ENCODE results near the gene ZNF749. TPM values are rescaled to one million over a fixed set of nuclear protein-coding genes. Genes with fewer than 3 reads are reported as not detected.

ZNF749 gene
- total RNA-seq: 9.2 and 10.6 TPM in 2 replicates

GRCh38 chr19:57435062-57435978, at the start of gene ZNF749:
Gene ZNF749, plus strand, starts transcription at chr19:57435325. Its CDS starts 254 bp downstream, at chr19:57435579.

GRCh38 chr19:57389730-57390598, 45.2 kb upstream of the ZNF749 start, which contains the start of gene ZNF548:
Gene ZNF548, plus strand, starts transcription at chr19:57389854. Its CDS starts 246 bp downstream, at chr19:57390100.

GRCh38 chr19:57410877-57411671, 24.1 kb upstream of the ZNF749 start, which contains the start of gene ZNF17:
Gene ZNF17, plus strand, starts transcription at chr19:57411161. Its CDS starts 2,455 bp downstream, at chr19:57413616.

GRCh38 chr19:57477191-57478008, 42.3 kb downstream of the ZNF749 start, which contains the start of gene ZNF772:
Gene ZNF772, minus strand, starts transcription at chr19:57477566. Its CDS starts 257 bp downstream, at chr19:57477309.

GRCh38 chr19:57487477-57488298, 52.6 kb downstream of the ZNF749 start, which contains the start of gene ZNF419:
Gene ZNF419, plus strand, starts transcription at chr19:57487750. Its CDS starts 201 bp downstream, at chr19:57487951.

Other genes starting within 250 kb of the ZNF749 start
- 35.6 and 51.0 TPM in 2 replicates for gene ZNF264, start 243.8 kb upstream of the ZNF749 start, total RNA-seq
- 0.46 and 1.2 TPM in 2 replicates for gene AURKC, start 204.3 kb upstream of the ZNF749 start, total RNA-seq
- gene ZNF805, start 194.7 kb upstream of the ZNF749 start, total RNA-seq: 44.6 and 50.5 TPM in 2 replicates
- gene ZNF460, start 154.8 kb upstream of the ZNF749 start, total RNA-seq: 119 and 124 TPM in 2 replicates
- 9.5 and 10.1 TPM in 2 replicates for gene ZNF543, start 114.9 kb upstream of the ZNF749 start, total RNA-seq
- gene ZNF304, start 84.1 kb upstream of the ZNF749 start, total RNA-seq: 8.6 and 8.9 TPM in 2 replicates
- gene TRAPPC2B, start 71.8 kb upstream of the ZNF749 start, total RNA-seq: 10.0 and 12.2 TPM in 2 replicates
- gene ZNF547, start 71.8 kb upstream of the ZNF749 start, total RNA-seq: 5.3 and 5.4 TPM in 2 replicates
- 16.6 and 25.2 TPM in 2 replicates for gene ZNF548, start 45.5 kb upstream of the ZNF749 start, total RNA-seq
- gene ZNF17, start 24.2 kb upstream of the ZNF749 start, total RNA-seq: 9.8 and 18.7 TPM in 2 replicates
- 0.30 and 1.0 TPM in 2 replicates for gene VN1R1, start 21.8 kb downstream of the ZNF749 start, total RNA-seq
- gene ZNF772, start 42.2 kb downstream of the ZNF749 start, total RNA-seq: 15.7 and 17.4 TPM in 2 replicates
- 10.9 and 21.7 TPM in 2 replicates for gene ZNF419, start 52.4 kb downstream of the ZNF749 start, total RNA-seq
- 25.4 and 28.5 TPM in 2 replicates for gene ZNF773, start 64.6 kb downstream of the ZNF749 start, total RNA-seq
- gene ZNF549, start 92.0 kb downstream of the ZNF749 start, total RNA-seq: 5.3 and 6.2 TPM in 2 replicates
- 9.2 and 10.7 TPM in 2 replicates for gene ZNF550, start 124.5 kb downstream of the ZNF749 start, total RNA-seq
- gene ZNF416, start 143.6 kb downstream of the ZNF749 start, total RNA-seq: 3.9 and 4.9 TPM in 2 replicates
- gene ZIK1, start 148.8 kb downstream of the ZNF749 start, total RNA-seq: 3.9 and 6.2 TPM in 2 replicates
- gene ZNF530, start 164.6 kb downstream of the ZNF749 start, total RNA-seq: 2.1 and 3.0 TPM in 2 replicates
- 17.9 and 21.1 TPM in 2 replicates for gene ZNF134, start 178.9 kb downstream of the ZNF749 start, total RNA-seq
- gene ZNF211, start 197.8 kb downstream of the ZNF749 start, total RNA-seq: 11.6 and 11.8 TPM in 2 replicates
- gene ZSCAN4, start 233.6 kb downstream of the ZNF749 start, total RNA-seq: 0.37 TPM in 1 of 2 replicates, not detected in the other
- 3.6 and 5.3 TPM in 2 replicates for gene ZNF551, start 246.7 kb downstream of the ZNF749 start, total RNA-seq

Measured in smooth muscle cell of the umbilical artery (primary cell).